WERI-Rb-1 (cell line): Measurements from ENCODE around the gene IL1RAPL1.

Experiments
- DNase-seq: peaks from one replicate; pipeline ENCODE4 v3.0.0-alpha.2; 2020
- H3K27ac ChIP-seq: fragments of 250-450 bp; sonication (Bioruptor Pico); 2 replicates; pipeline ENCODE4 v1.5.1; 2020; ENCODE audit warnings: mild to moderate bottlenecking, moderate library complexity
- H3K27me3 ChIP-seq: fragments of 250-450 bp; sonication (Bioruptor Pico); 2 replicates; pipeline ENCODE4 v1.5.1; 2021; ENCODE audit warnings: mild to moderate bottlenecking, low read depth, moderate library complexity; ENCODE audit not compliant: insufficient read depth, severe bottlenecking
- H3K36me3 ChIP-seq: fragments of 250-450 bp; sonication (Bioruptor Pico); 2 replicates; pipeline ENCODE4 v1.5.1; 2020; ENCODE audit warnings: mild to moderate bottlenecking, moderate library complexity
- H3K4me3 ChIP-seq: 2 replicates; pipeline ENCODE4 v1.5.1; 2011; ENCODE audit warnings: low read depth, mild to moderate bottlenecking, control low read depth, low read length
- H3K9me3 ChIP-seq: fragments of 250-450 bp; sonication (Bioruptor Pico); 2 replicates; pipeline ENCODE4 v1.5.1; 2021; ENCODE audit warnings: mild to moderate bottlenecking, moderate library complexity; ENCODE audit not compliant: severe bottlenecking
- CTCF ChIP-seq: IDR thresholded peaks from 2 replicates; pipeline ENCODE4 v1.5.1; 2011; ENCODE audit warnings: low read depth, mild to moderate bottlenecking, control low read depth, inconsistent platforms, low read length

Gene IL1RAPL1

GRCh38 chrX:28969126-28969525 is 381.9 kb downstream of the IL1RAPL1 start:
- Histone ChIP-seq H3K27me3 (no peaks in the 10 kb centered on the region), H3K9me3 (no peaks in the 10 kb centered on the region), H3K4me3 (no peak overlapping the region), H3K27ac (no peak overlapping the region), H3K36me3 (no peaks in the 10 kb centered on the region)
- no peak for DNase-seq
- TF ChIP-seq CTCF = no peak

- no peak for TF ChIP-seq CTCF
- Histone ChIP-seq H3K36me3 (no peaks in the 10 kb centered on the region), H3K27me3 (no peaks in the 10 kb centered on the region), H3K27ac (no peak overlapping the region), H3K9me3 (no peaks in the 10 kb centered on the region), H3K4me3 (no peak overlapping the region)
- no peak for DNase-seq
These were observed 392.6 kb downstream of the IL1RAPL1 start for GRCh38 chrX:28979877-28980276.

GRCh38 chrX:28981952-28982351 is 394.7 kb downstream of the IL1RAPL1 start:
- Histone ChIP-seq H3K9me3 (no peaks in the 10 kb centered on the region), H3K4me3 (no peak overlapping the region), H3K27me3 (no peaks in the 10 kb centered on the region), H3K36me3 (no peaks in the 10 kb centered on the region), H3K27ac (no peak overlapping the region)
- DNase-seq = no peak
- TF ChIP-seq CTCF = no peak

GRCh38 chrX:28988246-28988645 is 401.0 kb downstream of the IL1RAPL1 start:
- no peak overlapping the region for H3K27ac ChIP-seq
- DNase-seq = peak; percentile 40
- no peak for TF ChIP-seq CTCF

GRCh38 chrX:28997706-28998463 is 410.6 kb downstream of the IL1RAPL1 start:
- no peaks in the 10 kb centered on the region for H3K36me3 ChIP-seq
- H3K27me3 ChIP-seq = peaks cover 2% of the 10 kb centered on the region
- DNase-seq = no peak
- H3K4me3 ChIP-seq = no peak overlapping the region
- TF ChIP-seq CTCF = no peak
- H3K27ac ChIP-seq = no peak overlapping the region
- no peaks in the 10 kb centered on the region for H3K9me3 ChIP-seq

More at GRCh38 chrX:28988246-28988645, 401.0 kb downstream of the IL1RAPL1 start:
- Histone ChIP-seq H3K9me3 (no peaks in the 10 kb centered on the region), H3K27me3 (peaks cover 2% of the 10 kb centered on the region), H3K4me3 (no peak overlapping the region), H3K36me3 (no peaks in the 10 kb centered on the region)
